Calu3 (cell line): Measurements from ENCODE around the gene TIMM17A. TPM values are rescaled to one million over a fixed set of nuclear protein-coding genes. Genes with fewer than 3 reads are reported as not detected.

Experiments
- BruUV-seq: library from RNA; stranded (reverse); fragments of 400-500 nt; replicated peaks from 2 replicates; lab custom pipeline; 2021; lab: Mats Ljungman, UMichigan
- CTCF ChIA-PET: fragments of 300-600 bp; sonication (Branson Sonifier 250); formaldehyde crosslinking; loops from one replicate; lab custom pipeline; 2022; ENCODE audit warnings: antibody characterized with exemption; lab: Charles Lee
- DNase-seq: peaks from one replicate; pipeline ENCODE4 v3.0.0; 2022
- H3K27ac Mint-ChIP-seq: one replicate; pipeline ENCODE4 v1.8.0; 2022; ENCODE audit warnings: mixed read lengths; ENCODE audit not compliant: unreplicated experiment
- H3K27me3 Mint-ChIP-seq: one replicate; pipeline ENCODE4 v1.8.0; 2022; ENCODE audit warnings: mixed read lengths; ENCODE audit not compliant: unreplicated experiment
- H3K36me3 Mint-ChIP-seq: one replicate; pipeline ENCODE4 v1.8.0; 2022; ENCODE audit warnings: mild to moderate bottlenecking, moderate library complexity, mixed read lengths; ENCODE audit not compliant: insufficient read depth, unreplicated experiment
- H3K4me1 Mint-ChIP-seq: one replicate; pipeline ENCODE4 v1.8.0; 2022; ENCODE audit warnings: mild to moderate bottlenecking, low read depth, mixed read lengths; ENCODE audit not compliant: unreplicated experiment
- H3K4me3 Mint-ChIP-seq: one replicate; pipeline ENCODE4 v1.8.0; 2022; ENCODE audit warnings: mild to moderate bottlenecking, low read depth, moderate library complexity, mixed read lengths; ENCODE audit not compliant: unreplicated experiment
- H3K9me3 Mint-ChIP-seq: one replicate; pipeline ENCODE4 v1.8.0; 2022; ENCODE audit warnings: low read depth, mixed read lengths; ENCODE audit not compliant: unreplicated experiment
- CTCF ChIP-seq: fragments of 200-600 bp; IDR thresholded peaks from one replicate; pipeline ENCODE4 v1.8.0; 2022; ENCODE audit warnings: antibody characterized with exemption; ENCODE audit not compliant: unreplicated experiment
- intact Hi-C: fragments of 100-400 bp; cut with micrococcal nuclease; formaldehyde crosslinking; loops from one replicate; pipeline ENCODE4 v1.10.0; 2022; ENCODE audit not compliant: unreplicated experiment
- total RNA-seq: library from RNA; stranded (reverse); gene quantifications from 2 replicates; pipeline ENCODE4 v1.2.3, GENCODE V29; 2022

TIMM17A gene
- total RNA-seq, 1 experiment from 2014 or later, result 85.3 TPM

- DNase-seq, result no peak
- intact Hi-C loops, result no loop called here
- Mint-ChIP-seq H3K27ac (peak overlapping the region; percentile 23), H3K9me3 (no peaks in the 10 kb centered on the region), H3K27me3 (peaks cover 22% of the 10 kb centered on the region), H3K4me3 (no peak overlapping the region), H3K4me1 (peaks cover 26% of the 10 kb centered on the region), H3K36me3 (no peaks in the 10 kb centered on the region)
- TF ChIP-seq CTCF, result no peak
- BruUV-seq, result no TSS peak
- CTCF ChIA-PET, result interaction anchor here (1.2 kb wide), 1 partner anchor 23 kb away, joined by 3 read pairs; no protein-coding TSS in a partner anchor
These were observed 37.0 kb upstream of the TIMM17A start for GRCh38 chr1:201918343-201918742.

DNA sequence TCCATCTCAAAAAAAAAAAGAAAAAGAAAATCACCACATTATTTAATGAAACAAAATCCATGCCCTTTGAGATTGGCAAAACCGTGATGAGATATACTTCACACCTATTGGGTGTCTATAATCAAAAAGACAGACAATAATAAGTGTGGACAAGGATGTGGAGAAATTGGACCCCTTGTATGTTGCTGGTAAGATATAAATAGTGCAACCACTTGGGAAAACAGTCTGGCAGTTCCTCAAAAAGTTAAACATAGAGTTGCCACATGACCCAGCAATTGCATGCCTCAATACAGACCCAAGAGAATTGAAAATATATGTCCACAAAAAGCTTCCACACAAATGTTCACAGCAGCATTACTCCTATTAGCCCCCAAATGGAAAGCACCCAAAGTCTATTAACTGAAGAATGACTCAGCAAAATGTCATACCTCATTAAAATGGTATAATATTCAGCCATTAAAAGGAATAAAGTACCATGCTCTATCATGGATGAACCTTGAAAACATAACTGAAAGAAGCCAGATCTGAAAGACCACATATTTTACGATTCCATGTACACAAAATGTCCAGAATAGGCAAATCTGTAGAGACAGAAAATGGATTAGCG lies 33.2 kb upstream of the TIMM17A start:
- no peak overlapping the region for H3K4me3 Mint-ChIP-seq
- no peak for DNase-seq
- no peaks in the 10 kb centered on the region for H3K9me3 Mint-ChIP-seq
- H3K36me3 Mint-ChIP-seq, result no peaks in the 10 kb centered on the region
- intact Hi-C loops, result no loop called here
- no peaks in the 10 kb centered on the region for H3K27me3 Mint-ChIP-seq
- no peak overlapping the region for H3K27ac Mint-ChIP-seq
- CTCF ChIA-PET, result no interaction called here
- no TSS peak for BruUV-seq
- TF ChIP-seq CTCF, result no peak
- peaks cover 28% of the 10 kb centered on the region for H3K4me1 Mint-ChIP-seq

DNA sequence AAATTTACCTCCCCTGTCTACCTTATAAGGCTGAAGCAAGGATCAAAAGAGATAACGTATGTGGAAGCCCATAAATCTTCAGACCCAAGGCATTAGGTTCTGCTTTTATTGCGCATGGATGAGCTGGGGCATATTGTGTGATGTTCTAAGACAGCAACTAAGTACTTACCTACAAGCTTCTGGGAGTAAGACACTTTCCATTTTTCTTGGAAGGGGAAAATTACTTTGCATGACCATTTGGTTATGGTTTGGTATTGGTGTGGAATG lies 30.1 kb upstream of the TIMM17A start:
- no peak for TF ChIP-seq CTCF
- H3K4me1 Mint-ChIP-seq, result peaks cover 9% of the 10 kb centered on the region
- H3K27me3 Mint-ChIP-seq, result no peaks in the 10 kb centered on the region
- no peak overlapping the region for H3K27ac Mint-ChIP-seq
- intact Hi-C loops, result no loop called here
- no peaks in the 10 kb centered on the region for H3K9me3 Mint-ChIP-seq
- H3K36me3 Mint-ChIP-seq, result no peaks in the 10 kb centered on the region
- DNase-seq, result no peak
- BruUV-seq, result no TSS peak
- no peak overlapping the region for H3K4me3 Mint-ChIP-seq
- CTCF ChIA-PET, result interaction anchor here (0.5 kb wide), 1 partner anchor 116 kb away, joined by 4 read pairs; no protein-coding TSS in a partner anchor

DNA sequence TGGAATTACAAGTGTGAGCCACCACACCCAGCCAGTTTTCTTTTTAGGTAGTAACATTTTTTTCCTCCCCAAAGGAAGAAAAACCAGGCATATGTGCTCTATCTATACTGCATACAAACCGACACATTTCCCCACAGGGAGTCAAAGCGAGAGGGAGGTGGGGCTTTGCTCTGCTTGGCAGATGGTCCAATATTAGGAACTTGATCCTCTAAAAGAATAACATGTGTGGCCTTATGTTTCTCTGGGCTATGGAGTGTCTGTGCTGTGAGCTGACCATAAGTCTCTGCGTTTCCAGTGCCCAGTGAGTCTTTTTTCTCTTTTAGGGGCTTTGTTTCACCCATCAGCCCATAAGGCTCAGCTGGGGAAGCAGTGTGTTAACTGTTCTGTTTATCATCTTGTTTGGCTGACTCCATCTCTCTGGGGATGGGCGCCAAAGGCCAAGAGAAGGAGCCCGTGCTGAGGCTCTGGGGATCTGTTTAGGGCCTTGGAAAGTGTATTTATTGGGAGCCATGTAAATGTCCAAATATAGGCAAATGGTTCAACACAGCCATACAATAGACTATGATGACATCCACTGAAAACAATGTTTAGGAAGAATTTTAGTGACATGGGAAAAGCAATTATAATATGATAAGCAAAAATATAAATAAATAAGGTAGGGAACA lies 29.2 kb upstream of the TIMM17A start:
- Mint-ChIP-seq H3K4me3 (no peak overlapping the region), H3K4me1 (peaks cover 9% of the 10 kb centered on the region), H3K27ac (no peak overlapping the region), H3K27me3 (no peaks in the 10 kb centered on the region), H3K9me3 (no peaks in the 10 kb centered on the region), H3K36me3 (no peaks in the 10 kb centered on the region)
- no peak for TF ChIP-seq CTCF
- no peak for DNase-seq
- intact Hi-C loops, result no loop called here
- CTCF ChIA-PET, result interaction anchor here (0.6 kb wide), 1 partner anchor 16 kb away, joined by 3 read pairs; no protein-coding TSS in a partner anchor
- BruUV-seq, result no TSS peak
